DOHH2 (cell line): Measurements from ENCODE around the gene SSU72.

Source experiments
- H3F3A ChIP-seq: fragments of 200-600 bp; sonication (generic), shearing (Covaris generic); 2 replicates; pipeline ENCODE4 v1.6.0; 2016; ENCODE audit warnings: antibody characterized with exemption, mild to moderate bottlenecking; ENCODE audit not compliant: control insufficient read depth, insufficient read depth
- H3K27ac ChIP-seq: fragments of 200-600 bp; sonication (generic); 2 replicates; pipeline ENCODE4 v1.5.1; 2014; ENCODE audit warnings: low read depth, mild to moderate bottlenecking, low read length, moderate library complexity
- H3K27me3 ChIP-seq: fragments of 200-600 bp; sonication (generic); 2 replicates; pipeline ENCODE4 v1.6.1; 2014; ENCODE audit warnings: mild to moderate bottlenecking, low read length, mixed read lengths; ENCODE audit not compliant: control insufficient read depth
- H3K36me3 ChIP-seq: fragments of 200-600 bp; sonication (generic); 2 replicates; pipeline ENCODE4 v1.6.1; 2014; ENCODE audit warnings: mild to moderate bottlenecking, low read length, moderate library complexity, mixed read lengths; ENCODE audit not compliant: control insufficient read depth
- H3K4me1 ChIP-seq: fragments of 200-600 bp; sonication (generic); 2 replicates; pipeline ENCODE4 v1.6.1; 2014; ENCODE audit warnings: mild to moderate bottlenecking, low read length, mixed read lengths; ENCODE audit not compliant: control insufficient read depth
- H3K4me2 ChIP-seq: fragments of 200-600 bp; sonication (generic); 2 replicates; pipeline ENCODE4 v1.6.0; 2014; ENCODE audit warnings: mild to moderate bottlenecking, low read length, moderate library complexity
- H3K4me3 ChIP-seq: fragments of 200-600 bp; sonication (generic); 2 replicates; pipeline ENCODE4 v1.5.1; 2014; ENCODE audit warnings: mild to moderate bottlenecking, low read length, mixed read lengths
- H3K79me2 ChIP-seq: fragments of 200-600 bp; sonication (generic); 2 replicates; pipeline ENCODE4 v1.6.1; 2014; ENCODE audit warnings: mild to moderate bottlenecking, low read length, mixed read lengths; ENCODE audit not compliant: control insufficient read depth
- H3K9me2 ChIP-seq: fragments of 200-600 bp; sonication (generic); replicated peaks from 2 replicates; pipeline ENCODE4 v1.6.1; 2014; ENCODE audit warnings: mild to moderate bottlenecking, low read length, mixed read lengths; ENCODE audit not compliant: control insufficient read depth
- H3K9me3 ChIP-seq: fragments of 200-600 bp; sonication (generic); 2 replicates; pipeline ENCODE4 v1.6.1; 2014; ENCODE audit warnings: antibody characterized with exemption, low read length, mixed read lengths; ENCODE audit not compliant: control insufficient read depth, insufficient read depth
- H4K20me1 ChIP-seq: fragments of 200-600 bp; sonication (generic); 2 replicates; pipeline ENCODE4 v1.6.0; 2014; ENCODE audit warnings: low read depth, mild to moderate bottlenecking, antibody characterized with exemption, low read length, moderate library complexity; ENCODE audit not compliant: control insufficient read depth, insufficient read depth
- EZH2phosphoT487 ChIP-seq: fragments of 200-600 bp; sonication (generic); IDR thresholded peaks from 2 replicates; pipeline ENCODE4 v1.6.1; 2017; ENCODE audit warnings: borderline replicate concordance, mild to moderate bottlenecking, antibody characterized with exemption, low read length, moderate library complexity, mixed read lengths
- TF ChIP-seq, protein P1 (sequence below): fragments of 200-600 bp; sonication (generic); IDR thresholded peaks from one replicate; pipeline ENCODE4 v1.5.1; 2014; ENCODE audit warnings: antibody characterized with exemption, mild to moderate bottlenecking, low read depth, low read length; ENCODE audit not compliant: poor library complexity, severe bottlenecking

The SSU72 gene

DNA sequence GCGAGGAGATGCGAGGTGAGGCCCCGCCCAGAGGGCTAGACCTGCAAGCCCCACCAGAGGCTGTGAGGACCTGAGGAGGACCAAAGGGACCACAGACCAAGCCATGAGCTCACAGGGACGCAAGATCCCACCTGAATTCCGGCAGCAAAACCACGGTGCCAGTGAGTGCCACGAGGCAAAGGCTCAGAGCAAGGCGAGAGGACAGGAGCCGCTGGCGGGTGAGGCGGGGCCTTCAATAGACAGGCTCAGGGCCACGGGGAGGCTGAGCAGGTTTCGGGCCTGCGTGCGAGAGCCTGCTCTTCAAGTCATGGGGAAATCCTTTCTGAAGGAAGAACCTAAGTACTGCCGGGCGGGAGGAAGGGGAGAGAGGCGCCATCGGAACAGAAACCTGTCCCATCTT, 27.2 kb downstream of the SSU72 start:
- no peaks in the 10 kb centered on the region for H3K9me3 ChIP-seq
- no peaks in the 10 kb centered on the region for H3F3A ChIP-seq
- H3K27ac ChIP-seq = no peak overlapping the region
- H3K4me2 ChIP-seq = no peak overlapping the region
- no peak overlapping the region for H3K4me3 ChIP-seq
- H3K27me3 ChIP-seq = no peaks in the 10 kb centered on the region
- H3K4me1 ChIP-seq = no peaks in the 10 kb centered on the region
- H3K9me2 ChIP-seq = no peaks in the 10 kb centered on the region
- peaks cover 26% of the 10 kb centered on the region for H3K79me2 ChIP-seq
- H4K20me1 ChIP-seq = no peaks in the 10 kb centered on the region; the same call in 1 of the 2 replicates
- TF ChIP-seq EZH2phosphoT487 = no peak
- TF ChIP-seq, protein P1, sequence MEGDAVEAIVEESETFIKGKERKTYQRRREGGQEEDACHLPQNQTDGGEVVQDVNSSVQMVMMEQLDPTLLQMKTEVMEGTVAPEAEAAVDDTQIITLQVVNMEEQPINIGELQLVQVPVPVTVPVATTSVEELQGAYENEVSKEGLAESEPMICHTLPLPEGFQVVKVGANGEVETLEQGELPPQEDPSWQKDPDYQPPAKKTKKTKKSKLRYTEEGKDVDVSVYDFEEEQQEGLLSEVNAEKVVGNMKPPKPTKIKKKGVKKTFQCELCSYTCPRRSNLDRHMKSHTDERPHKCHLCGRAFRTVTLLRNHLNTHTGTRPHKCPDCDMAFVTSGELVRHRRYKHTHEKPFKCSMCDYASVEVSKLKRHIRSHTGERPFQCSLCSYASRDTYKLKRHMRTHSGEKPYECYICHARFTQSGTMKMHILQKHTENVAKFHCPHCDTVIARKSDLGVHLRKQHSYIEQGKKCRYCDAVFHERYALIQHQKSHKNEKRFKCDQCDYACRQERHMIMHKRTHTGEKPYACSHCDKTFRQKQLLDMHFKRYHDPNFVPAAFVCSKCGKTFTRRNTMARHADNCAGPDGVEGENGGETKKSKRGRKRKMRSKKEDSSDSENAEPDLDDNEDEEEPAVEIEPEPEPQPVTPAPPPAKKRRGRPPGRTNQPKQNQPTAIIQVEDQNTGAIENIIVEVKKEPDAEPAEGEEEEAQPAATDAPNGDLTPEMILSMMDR = no peak
- peaks cover 22% of the 10 kb centered on the region for H3K36me3 ChIP-seq

DNA sequence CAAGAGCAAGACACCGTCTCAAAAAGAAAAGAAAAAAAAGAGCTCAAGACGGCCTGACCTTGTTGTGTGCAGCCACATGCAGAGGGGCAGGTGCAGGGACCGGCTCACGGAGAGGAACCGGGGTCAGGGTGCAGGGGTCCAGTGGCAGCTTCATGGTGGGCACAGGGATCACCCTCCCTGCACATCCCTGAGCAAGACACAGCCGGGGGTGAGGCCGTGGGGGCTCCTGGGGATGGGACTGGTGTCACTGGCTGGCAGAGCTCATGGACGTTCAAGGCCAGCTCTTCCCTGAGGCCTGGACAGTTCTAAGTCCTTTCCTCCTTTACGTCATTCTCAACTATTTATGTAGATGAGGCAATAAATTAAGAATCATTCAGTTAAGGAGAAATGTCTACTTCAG, 27.7 kb downstream of the SSU72 start:
- Histone ChIP-seq H3K27me3 (no peaks in the 10 kb centered on the region), H3K9me3 (no peaks in the 10 kb centered on the region), H3K4me2 (no peak overlapping the region), H4K20me1 (no peaks in the 10 kb centered on the region; the same call in 1 of the 2 replicates), H3K27ac (no peak overlapping the region), H3K9me2 (no peaks in the 10 kb centered on the region), H3F3A (no peaks in the 10 kb centered on the region), H3K4me3 (no peak overlapping the region), H3K36me3 (peaks cover 23% of the 10 kb centered on the region), H3K79me2 (peaks cover 22% of the 10 kb centered on the region), H3K4me1 (no peaks in the 10 kb centered on the region)
- TF ChIP-seq, protein P1 = no peak
- TF ChIP-seq EZH2phosphoT487 = no peak

- Histone ChIP-seq H3K79me2 (peaks cover 13% of the 10 kb centered on the region), H3K27me3 (no peaks in the 10 kb centered on the region), H3K36me3 (peaks cover 32% of the 10 kb centered on the region), H3K9me2 (no peaks in the 10 kb centered on the region), H3F3A (no peaks in the 10 kb centered on the region), H4K20me1 (no peaks in the 10 kb centered on the region), H3K27ac (no peak overlapping the region), H3K4me3 (no peak overlapping the region), H3K4me1 (no peaks in the 10 kb centered on the region), H3K9me3 (no peaks in the 10 kb centered on the region), H3K4me2 (no peak overlapping the region)
- TF ChIP-seq EZH2phosphoT487 = no peak
- TF ChIP-seq, protein P1 = no peak
Observed at GRCh38 chr1:1545946-1546737, 28.5 kb downstream of the SSU72 start.
